Cardiac muscle cell (in vitro differentiated cells and primary cell): ENCODE data around the gene SPON2. TPM values are rescaled to one million over a fixed set of nuclear protein-coding genes. Genes with fewer than 3 reads are reported as not detected.

ENCODE experiments used
- DNase-seq, 2 donors: peaks; one replicate each; pipeline versions ENCODE4 v3.0.0 to v3.0.0-alpha.2; 2010 to 2017; ENCODE audit warnings: low read depth in 1 of 2, low spot score in 1 of 2
- H3K27ac ChIP-seq: fragments of 200-600 bp; sonication (generic); 2 replicates; pipeline ENCODE4 v1.5.1; 2016
- H3K27me3 ChIP-seq: fragments of 200-600 bp; sonication (generic); 2 replicates; pipeline ENCODE4 v1.6.0; 2016; ENCODE audit warnings: control low read depth
- H3K36me3 ChIP-seq: fragments of 200-600 bp; sonication (generic); 2 replicates; pipeline ENCODE4 v1.5.1; 2016; ENCODE audit warnings: control low read depth
- H3K4me1 ChIP-seq: fragments of 200-600 bp; sonication (generic); 2 replicates; pipeline ENCODE4 v1.8.1; 2017; ENCODE audit warnings: low read depth, mild to moderate bottlenecking, mixed run types
- H3K4me3 ChIP-seq: fragments of 200-600 bp; sonication (generic); 2 replicates; pipeline ENCODE4 v1.5.1; 2016; ENCODE audit warnings: mild to moderate bottlenecking
- H3K9me3 ChIP-seq: fragments of 200-600 bp; sonication (generic); 2 replicates; pipeline ENCODE4 v1.5.1; 2017; ENCODE audit warnings: low read depth, mild to moderate bottlenecking, control low read depth
- CTCF ChIP-seq: IDR thresholded peaks from 2 replicates; pipeline ENCODE4 v1.5.1; 2012; ENCODE audit warnings: low read depth, mild to moderate bottlenecking, low read length
- polyA plus RNA-seq: library from polyadenylated mRNA; unstranded; fragments of >200 nt; fragmentation: Nextera tagmentation; extraction: Ambion mirVana; gene quantifications from 2 replicates; pipeline ENCODE4 v1.2.1, GENCODE V29; 2016
- total RNA-seq: library from RNA; depleted of rRNA; stranded (reverse); fragments of >200 nt; gene quantifications from 2 replicates; pipeline ENCODE4 v1.2.3, GENCODE V29; 2016

Gene SPON2
- total and polyA plus RNA-seq, 2 experiments from 2014 or later = 0.12 to 0.98 TPM

GRCh38 chr4:1203026-1203616, 30.7 kb upstream of the SPON2 start:
- Histone ChIP-seq H3K27me3 (no peaks in the 10 kb centered on the region), H3K9me3 (no peaks in the 10 kb centered on the region), H3K4me1 (no peaks in the 10 kb centered on the region), H3K4me3 (no peak overlapping the region), H3K27ac (no peak overlapping the region), H3K36me3 (no peaks in the 10 kb centered on the region)
- DNase-seq = no peak
- no peak for TF ChIP-seq CTCF

- H3K27ac ChIP-seq = no peak overlapping the region
- H3K9me3 ChIP-seq = no peaks in the 10 kb centered on the region
- H3K4me3 ChIP-seq = no peak overlapping the region
- H3K27me3 ChIP-seq = no peaks in the 10 kb centered on the region
- no peak for TF ChIP-seq CTCF
- no peaks in the 10 kb centered on the region for H3K4me1 ChIP-seq
- H3K36me3 ChIP-seq = no peaks in the 10 kb centered on the region
- no peak for DNase-seq
Measured at GRCh38 chr4:1202526-1203011, 30.2 kb upstream of the SPON2 start.

- no peak for TF ChIP-seq CTCF
- Histone ChIP-seq H3K4me3 (no peak overlapping the region), H3K36me3 (no peaks in the 10 kb centered on the region), H3K4me1 (no peaks in the 10 kb centered on the region), H3K27me3 (no peaks in the 10 kb centered on the region), H3K27ac (no peak overlapping the region), H3K9me3 (no peaks in the 10 kb centered on the region)
- peak in 1 of 2 donors; percentile 95 for DNase-seq
Measured at GRCh38 chr4:1201851-1202525, 29.6 kb upstream of the SPON2 start.

- no peaks in the 10 kb centered on the region for H3K4me1 ChIP-seq
- peak in 1 of 2 donors; percentile 91 for DNase-seq
- H3K36me3 ChIP-seq = no peaks in the 10 kb centered on the region
- no peaks in the 10 kb centered on the region for H3K9me3 ChIP-seq
- H3K4me3 ChIP-seq = no peak overlapping the region
- no peaks in the 10 kb centered on the region for H3K27me3 ChIP-seq
- no peak overlapping the region for H3K27ac ChIP-seq
- TF ChIP-seq CTCF = no peak
Measured at GRCh38 chr4:1200425-1201035, 28.1 kb upstream of the SPON2 start.

GRCh38 chr4:1199556-1200331, 27.4 kb upstream of the SPON2 start:
- DNase-seq = no peak
- Histone ChIP-seq H3K27ac (no peak overlapping the region), H3K36me3 (no peaks in the 10 kb centered on the region), H3K4me1 (no peaks in the 10 kb centered on the region), H3K4me3 (no peak overlapping the region), H3K9me3 (no peaks in the 10 kb centered on the region), H3K27me3 (no peaks in the 10 kb centered on the region)
- no peak for TF ChIP-seq CTCF
